ENCODE measurements around the gene TTC3.

TTC3 gene

GRCh38 chr21:37060296-37060695 lies 12.8 kb upstream of the TTC3 start:
- H2AFZ ChIP-seq (ENCODE audit: low read depth, low read length), result no peak overlapping the region
- no peaks in the 10 kb centered on the region for H3K9me3 ChIP-seq (ENCODE audit: insufficient read depth, low read length, severe bottlenecking)
- no peak overlapping the region for H3K4me2 ChIP-seq (ENCODE audit: insufficient read depth, low read length)
- ATAC-seq (ENCODE audit: insufficient read depth, low read depth) (peak; percentile 80), DNase-seq (peak; percentile 21)
- H3K9ac ChIP-seq (ENCODE audit: low read depth, low read length), result no peak overlapping the region
- H3K27me3 ChIP-seq (ENCODE audit: insufficient read depth, low read length, poor library complexity), result no peaks in the 10 kb centered on the region
- no peak overlapping the region for H3K4me3 ChIP-seq (ENCODE audit: low read depth in 1 of 2, low read length in 2 of 2)
- no peak overlapping the region for H3K27ac ChIP-seq (ENCODE audit: low read length)
- H3K36me3 ChIP-seq (ENCODE audit: insufficient read depth, low read length), result peaks cover 9% of the 10 kb centered on the region; the same call in 1 of the 2 replicates
- H3K79me2 ChIP-seq (ENCODE audit: insufficient read depth, low read length), result no peaks in the 10 kb centered on the region
- no peaks in the 10 kb centered on the region for H3K4me1 ChIP-seq (ENCODE audit: insufficient read depth, low read length)
- H4K20me1 ChIP-seq (ENCODE audit: insufficient read depth, low read length), result no peaks in the 10 kb centered on the region
- TF ChIP-seq CTCF (IDR thresholded peaks at IDR 0.05; ENCODE audit: borderline replicate concordance, extremely low read depth, low read length, poor library complexity, severe bottlenecking), result no peak
- TF ChIP-seq EZH2 (IDR thresholded peaks at IDR 0.05; ENCODE audit: borderline replicate concordance, low read depth, low read length, severe bottlenecking), result no peak

GRCh38 chr21:37061926-37062592 lies 11.0 kb upstream of the TTC3 start:
- H4K20me1 ChIP-seq (ENCODE audit: insufficient read depth, low read length), result no peaks in the 10 kb centered on the region
- DNase-seq (no peak), ATAC-seq (ENCODE audit: insufficient read depth, low read depth) (peak; percentile 27; the same call in 1 of the 3 replicates)
- no peaks in the 10 kb centered on the region for H3K27me3 ChIP-seq (ENCODE audit: insufficient read depth, low read length, poor library complexity)
- H3K79me2 ChIP-seq (ENCODE audit: insufficient read depth, low read length), result no peaks in the 10 kb centered on the region
- no peak overlapping the region for H3K4me2 ChIP-seq (ENCODE audit: insufficient read depth, low read length)
- no peak overlapping the region for H3K9ac ChIP-seq (ENCODE audit: low read depth, low read length)
- no peak overlapping the region for H3K27ac ChIP-seq (ENCODE audit: low read length)
- H2AFZ ChIP-seq (ENCODE audit: low read depth, low read length), result no peak overlapping the region
- no peak overlapping the region for H3K4me3 ChIP-seq (ENCODE audit: low read depth in 1 of 2, low read length in 2 of 2)
- no peaks in the 10 kb centered on the region for H3K4me1 ChIP-seq (ENCODE audit: insufficient read depth, low read length)
- H3K9me3 ChIP-seq (ENCODE audit: insufficient read depth, low read length, severe bottlenecking), result no peaks in the 10 kb centered on the region
- peaks cover 14% of the 10 kb centered on the region; the same call in 1 of the 2 replicates for H3K36me3 ChIP-seq (ENCODE audit: insufficient read depth, low read length)
- TF ChIP-seq CTCF (IDR thresholded peaks at IDR 0.05; ENCODE audit: borderline replicate concordance, extremely low read depth, low read length, poor library complexity, severe bottlenecking) (no peak), EZH2 (IDR thresholded peaks at IDR 0.05; ENCODE audit: borderline replicate concordance, low read depth, low read length, severe bottlenecking) (no peak)

- no peak overlapping the region for H3K4me2 ChIP-seq (ENCODE audit: insufficient read depth, low read length)
- H2AFZ ChIP-seq (ENCODE audit: low read depth, low read length), result no peak overlapping the region
- H3K79me2 ChIP-seq (ENCODE audit: insufficient read depth, low read length), result no peaks in the 10 kb centered on the region
- H3K4me3 ChIP-seq (ENCODE audit: low read depth in 1 of 2, low read length in 2 of 2), result no peak overlapping the region
- TF ChIP-seq EZH2 (IDR thresholded peaks at IDR 0.05; ENCODE audit: borderline replicate concordance, low read depth, low read length, severe bottlenecking), result no peak
- TF ChIP-seq CTCF (IDR thresholded peaks at IDR 0.05; ENCODE audit: borderline replicate concordance, extremely low read depth, low read length, poor library complexity, severe bottlenecking), result no peak
- peaks cover 14% of the 10 kb centered on the region; the same call in 1 of the 2 replicates for H3K36me3 ChIP-seq (ENCODE audit: insufficient read depth, low read length)
- DNase-seq (no peak), ATAC-seq (ENCODE audit: insufficient read depth, low read depth) (no peak)
- no peak overlapping the region for H3K9ac ChIP-seq (ENCODE audit: low read depth, low read length)
- no peaks in the 10 kb centered on the region for H3K27me3 ChIP-seq (ENCODE audit: insufficient read depth, low read length, poor library complexity)
- no peaks in the 10 kb centered on the region for H3K9me3 ChIP-seq (ENCODE audit: insufficient read depth, low read length, severe bottlenecking)
- H3K27ac ChIP-seq (ENCODE audit: low read length), result no peak overlapping the region
- no peaks in the 10 kb centered on the region for H4K20me1 ChIP-seq (ENCODE audit: insufficient read depth, low read length)
- H3K4me1 ChIP-seq (ENCODE audit: insufficient read depth, low read length), result no peaks in the 10 kb centered on the region
Observed at GRCh38 chr21:37062593-37062935, 10.5 kb upstream of the TTC3 start.

All from DND-41 (cell line).